Natural killer cell treated with Interleukin-12 subunit alpha and Interleukin-12 subunit beta and Interleukin-15 and Interleukin-18, amount 100 ng/mL, for 72 hours (primary cell): ENCODE data around the gene SEC24D. TPM values are rescaled to one million over a fixed set of nuclear protein-coding genes. Genes with fewer than 3 reads are reported as not detected.
A peak's percentile ranks its signal among the peaks of the same experiment; 100 is the strongest.

Experiments
- ATAC-seq, 2 donors: fragments of 150-1000 bp; cut with Tn5 transposase in 1 of 2; sonication (Bioruptor Pico), chemical (Tn5 transposase) in 1 of 2; 2 replicates each; pipeline ENCODE4 v1.10.0; 2021
- DNase-seq: peaks from one replicate; pipeline ENCODE4 v3.0.0; 2022; ENCODE audit warnings: low spot score
- H3K27ac Mint-ChIP-seq, 2 donors: 1 replicate in 1 of 2; 2 replicates in 1 of 2; pipeline ENCODE4 v1.8.0; 2022; ENCODE audit warnings: mixed read lengths in 2 of 2, mild to moderate bottlenecking in 1 of 2, moderate library complexity in 1 of 2
- H3K27me3 Mint-ChIP-seq, 2 donors: 1 replicate in 1 of 2; 2 replicates in 1 of 2; pipeline ENCODE4 v1.8.0; 2022; ENCODE audit warnings: mixed read lengths in 2 of 2
- H3K36me3 Mint-ChIP-seq: one replicate; pipeline ENCODE4 v1.8.0; 2022; ENCODE audit warnings: mixed read lengths
- H3K4me1 Mint-ChIP-seq, 2 donors: 1 replicate in 1 of 2; 2 replicates in 1 of 2; pipeline ENCODE4 v1.8.0; 2022; ENCODE audit warnings: low read depth in 2 of 2, mixed read lengths in 2 of 2, mild to moderate bottlenecking in 1 of 2
- H3K4me3 Mint-ChIP-seq: one replicate; pipeline ENCODE4 v1.8.0; 2022; ENCODE audit warnings: mixed read lengths
- H3K9me3 Mint-ChIP-seq: 2 replicates; pipeline ENCODE4 v1.8.0; 2022; ENCODE audit warnings: mixed read lengths
- total RNA-seq, 2 donors: library from RNA; stranded (reverse); gene quantifications; one replicate each; pipeline ENCODE4 v1.2.3, GENCODE V29; 2022

SEC24D gene
- total RNA-seq, 2 donors from 2014 or later = 76.7 to 89.9 TPM

DNA sequence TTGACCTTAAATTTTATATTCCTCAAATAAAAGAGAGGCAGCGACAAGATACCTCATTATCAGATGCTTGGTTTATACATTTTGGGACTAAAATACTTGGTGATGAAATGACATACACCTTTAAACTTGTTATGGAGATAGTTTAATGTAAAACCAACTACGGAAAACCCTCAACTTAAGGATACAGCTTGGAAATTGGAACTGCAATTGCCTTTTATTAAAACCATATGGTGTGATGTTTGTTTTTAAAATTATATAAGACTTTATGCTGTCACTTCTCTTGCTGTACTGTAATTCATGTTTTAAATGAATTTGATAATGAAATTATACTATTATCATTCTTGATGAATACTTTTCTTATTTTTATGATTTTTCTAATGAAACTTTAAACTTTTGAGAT, 124.9 kb downstream of the SEC24D start:
- H3K4me1 Mint-ChIP-seq = peaks cover 6 to 9% of the 10 kb centered on the region in 2 donors
- no peak for ATAC-seq

DNA sequence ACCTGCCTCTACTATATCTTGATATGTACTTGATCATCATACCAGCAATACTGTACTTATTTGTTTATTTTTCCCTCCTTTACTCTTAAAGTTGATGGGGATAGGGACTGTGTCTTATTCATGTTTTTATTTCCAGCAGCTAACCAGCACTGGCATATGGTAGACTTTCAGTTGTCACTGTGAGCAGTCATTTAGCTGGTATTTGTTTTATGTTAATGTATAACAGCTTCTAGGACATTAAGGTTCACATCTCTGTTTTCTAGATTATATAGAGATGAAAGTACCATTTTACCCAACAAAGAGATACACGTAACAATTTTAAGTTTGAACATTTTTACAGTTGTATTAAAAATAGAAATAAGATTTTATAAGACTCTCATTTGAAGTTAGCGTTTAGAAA, 132.8 kb downstream of the SEC24D start:
- no peak for DNase-seq
- peaks cover 31% of the 10 kb centered on the region for H3K36me3 Mint-ChIP-seq
- H3K4me3 Mint-ChIP-seq = no peak overlapping the region
- no peaks in the 10 kb centered on the region for H3K27me3 Mint-ChIP-seq
- no peak for ATAC-seq
- no peak overlapping the region for H3K27ac Mint-ChIP-seq
- no peaks in the 10 kb centered on the region for H3K4me1 Mint-ChIP-seq
- H3K9me3 Mint-ChIP-seq = no peaks in the 10 kb centered on the region

More for the DNA sequence above, 124.9 kb downstream of the SEC24D start:
- DNase-seq = no peak
- Mint-ChIP-seq H3K9me3 (no peaks in the 10 kb centered on the region), H3K27me3 (no peaks in the 10 kb centered on the region), H3K36me3 (peaks cover 27% of the 10 kb centered on the region), H3K4me3 (no peak overlapping the region), H3K27ac (no peak overlapping the region)

DNA sequence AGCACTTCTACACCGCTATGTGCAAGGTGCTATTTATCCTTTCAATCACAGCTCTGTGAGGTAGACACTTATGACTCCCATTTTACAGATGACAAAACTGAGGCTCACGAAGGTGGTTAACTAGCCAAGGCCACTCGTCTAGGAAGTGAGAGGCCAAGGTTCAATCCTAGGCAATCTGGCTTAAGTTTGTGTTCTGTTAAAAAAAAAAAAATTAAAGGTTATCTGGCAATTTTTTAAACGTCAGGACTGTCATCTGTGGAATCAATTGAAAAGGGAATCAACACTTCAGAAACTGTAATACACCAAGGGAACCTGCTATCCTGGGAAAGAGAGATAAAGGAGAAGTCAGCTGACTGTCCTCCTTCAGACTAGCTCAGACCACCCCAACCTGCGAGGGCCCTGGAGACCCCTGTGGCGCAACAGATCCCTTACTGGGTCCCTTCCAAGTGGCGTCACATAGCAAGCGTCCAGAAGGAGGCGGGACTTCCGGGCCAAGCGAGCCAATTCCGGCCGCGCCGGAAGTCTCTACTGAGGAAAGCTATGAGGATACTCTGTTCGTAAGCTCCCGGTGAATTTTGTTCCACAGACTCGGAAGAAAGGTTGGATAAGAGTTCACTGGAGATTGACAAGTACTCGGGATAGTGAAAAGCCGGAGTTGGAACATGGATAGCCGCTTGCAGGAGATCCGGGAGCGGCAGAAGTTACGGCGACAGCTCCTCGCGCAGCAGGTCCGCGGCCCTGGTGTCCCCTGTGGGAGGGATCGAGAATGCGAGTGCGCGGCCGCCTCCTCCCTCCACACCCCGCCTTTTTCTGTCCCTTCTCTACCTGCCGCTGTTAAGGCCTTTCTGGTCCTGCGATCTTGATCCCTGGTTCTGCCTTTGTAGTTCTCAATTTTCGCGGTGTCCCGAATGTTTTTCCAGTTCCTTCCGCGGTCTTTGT, 150.8 kb downstream of the SEC24D start, which contains the start of gene METTL14:
Gene METTL14, plus strand, starts transcription at position 520 of the 939 bp plus-strand sequence. Its CDS starts 143 bp downstream, at position 663.
- H3K9me3 Mint-ChIP-seq = no peaks in the 10 kb centered on the region
- peaks cover 16 to 23% of the 10 kb centered on the region in 2 donors for H3K4me1 Mint-ChIP-seq
- no peaks in the 10 kb centered on the region for H3K36me3 Mint-ChIP-seq
- H3K27me3 Mint-ChIP-seq = peaks cover 0 to 13% of the 10 kb centered on the region in 2 donors
- ATAC-seq (peak; percentile 98 to 99), DNase-seq (peak; percentile 92)
- H3K27ac Mint-ChIP-seq = peak within 1 kb of the TSS; percentile 83 to 97
- peak within 1 kb of the TSS; percentile 98 for H3K4me3 Mint-ChIP-seq

DNA sequence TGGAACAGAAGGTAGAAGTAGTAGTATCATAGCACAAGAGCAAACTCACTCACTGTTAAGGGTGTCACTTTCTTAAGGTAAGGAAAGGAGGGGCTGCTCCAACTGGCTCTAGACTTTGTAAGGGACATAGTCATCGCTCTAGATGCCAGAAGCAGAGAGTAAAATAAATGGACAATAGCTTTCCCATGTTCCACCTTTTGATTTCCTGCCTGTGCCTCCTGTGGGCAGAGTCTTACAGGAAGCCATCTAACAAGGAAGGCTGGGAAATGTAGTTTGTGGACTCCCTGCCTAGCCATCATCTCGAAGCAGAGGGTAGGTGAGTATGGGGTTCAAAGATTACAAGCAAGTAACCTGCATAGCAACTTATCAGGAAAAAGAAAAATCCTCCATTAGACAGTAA, 152.4 kb downstream of the SEC24D start:
- Mint-ChIP-seq H3K4me1 (peaks cover 16 to 23% of the 10 kb centered on the region in 2 donors), H3K4me3 (no peak overlapping the region), H3K27me3 (peaks cover 0 to 14% of the 10 kb centered on the region in 2 donors), H3K9me3 (no peaks in the 10 kb centered on the region), H3K27ac (no peak overlapping the region), H3K36me3 (no peaks in the 10 kb centered on the region)
- DNase-seq (no peak), ATAC-seq (no peak)

DNA sequence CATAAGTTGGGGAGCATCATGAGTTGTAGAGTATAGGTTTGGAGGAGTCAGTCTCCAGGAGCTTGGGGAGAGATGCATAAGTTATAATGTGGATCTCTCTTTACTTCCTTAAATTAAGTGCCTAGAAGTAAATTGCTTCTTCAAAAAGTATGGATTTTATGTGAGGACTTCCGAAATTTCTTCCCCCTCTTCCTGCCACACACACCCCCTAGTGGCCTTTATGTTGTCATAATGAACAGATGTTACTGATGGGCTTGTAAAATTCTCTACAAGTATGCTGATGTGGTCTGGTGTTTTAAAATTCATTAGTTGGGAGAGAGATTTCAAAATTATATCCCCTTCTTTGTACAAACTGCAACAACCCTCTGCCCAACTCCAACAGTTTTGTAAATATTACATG, 153.0 kb downstream of the SEC24D start:
- DNase-seq (no peak), ATAC-seq (no peak)
- H3K9me3 Mint-ChIP-seq = no peaks in the 10 kb centered on the region
- no peak overlapping the region for H3K4me3 Mint-ChIP-seq
- H3K27ac Mint-ChIP-seq = no peak overlapping the region
- H3K36me3 Mint-ChIP-seq = no peaks in the 10 kb centered on the region
- H3K4me1 Mint-ChIP-seq = peaks cover 16 to 23% of the 10 kb centered on the region in 2 donors
- peaks cover 0 to 14% of the 10 kb centered on the region in 2 donors for H3K27me3 Mint-ChIP-seq

DNA sequence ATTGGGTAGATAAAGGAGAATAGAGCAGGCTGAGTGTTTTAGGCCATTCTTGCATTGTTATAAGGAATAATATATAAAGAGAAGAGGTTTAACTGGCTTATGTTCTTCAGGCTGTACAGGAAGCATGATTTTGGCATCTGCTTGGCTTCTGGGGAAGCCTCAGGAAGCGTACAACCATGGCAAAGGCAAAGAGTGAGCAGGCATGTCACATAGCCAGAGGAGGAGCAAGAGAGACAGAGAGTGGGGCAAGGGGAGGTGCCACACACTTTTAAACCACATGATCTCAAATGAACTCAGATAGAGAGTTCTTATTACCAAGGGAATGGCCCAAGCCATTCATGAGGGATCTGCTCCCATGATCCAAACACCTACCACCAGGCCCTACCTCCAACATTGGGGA, 155.1 kb downstream of the SEC24D start:
- Mint-ChIP-seq H3K9me3 (no peaks in the 10 kb centered on the region), H3K4me3 (no peak overlapping the region), H3K4me1 (peaks cover 6 to 14% of the 10 kb centered on the region in 2 donors), H3K27me3 (peaks cover 0 to 14% of the 10 kb centered on the region in 2 donors), H3K36me3 (no peaks in the 10 kb centered on the region), H3K27ac (no peak overlapping the region)
- ATAC-seq = no peak
- DNase-seq = no peak

DNA sequence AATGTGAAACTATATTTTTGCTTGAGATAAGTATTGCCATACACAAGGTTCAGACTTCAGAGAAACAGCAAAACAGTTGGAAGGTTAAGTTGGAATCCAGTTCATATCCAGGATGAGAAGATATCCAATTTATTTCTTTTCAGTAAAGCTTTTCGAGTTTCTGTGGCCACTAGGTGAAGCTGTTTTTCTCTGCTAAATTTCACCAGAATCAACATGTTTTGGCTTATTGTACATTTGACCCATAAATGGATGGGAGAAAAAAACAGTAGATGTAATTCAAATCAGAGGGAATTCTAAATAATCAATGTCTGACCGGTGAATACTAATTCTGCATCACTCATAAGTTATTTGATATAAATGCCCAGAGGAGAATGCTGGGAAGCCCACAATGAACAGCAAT, 159.8 kb downstream of the SEC24D start:
- H3K4me3 Mint-ChIP-seq = no peak overlapping the region
- DNase-seq (no peak), ATAC-seq (no peak)
- H3K27me3 Mint-ChIP-seq = peaks cover 0 to 8% of the 10 kb centered on the region in 2 donors
- no peaks in the 10 kb centered on the region for H3K9me3 Mint-ChIP-seq
- H3K4me1 Mint-ChIP-seq = no peaks in the 10 kb centered on the region
- H3K36me3 Mint-ChIP-seq = no peaks in the 10 kb centered on the region
- H3K27ac Mint-ChIP-seq = no peak overlapping the region

Other genes with a start within 250 kb of the SEC24D start
- 10 to 100 TPM; 38.9 to 53.7 TPM for gene METTL14, start 150.7 kb downstream of the SEC24D start, total RNA-seq
- gene SYNPO2, start 52.7 kb upstream of the SEC24D start, total RNA-seq = under 1 TPM; 0.17 to 0.36 TPM